HepG2 (cell line): ENCODE results near the gene CCDC73. TPM values are rescaled to one million over a fixed set of nuclear protein-coding genes. Genes with fewer than 3 reads are reported as not detected.

ENCODE experiments used
- DMTF1 ChIP-seq: sonication (generic); formaldehyde crosslinking; IDR thresholded peaks from 2 replicates; pipeline ENCODE4 v1.4.0; 2020; ENCODE audit warnings: mild to moderate bottlenecking, missing genetic modification reagents
- EHMT2 ChIP-seq: fragments of 200-600 bp; sonication (generic); IDR thresholded peaks from 2 replicates; pipeline ENCODE4 v1.7.0; 2017; ENCODE audit warnings: antibody characterized with exemption, low read depth, low read length, borderline replicate concordance
- ERF ChIP-seq: IDR thresholded peaks from 2 replicates; pipeline ENCODE4 v1.6.1; 2018; ENCODE audit warnings: missing biosample characterization, missing genetic modification reagents
- JUND ChIP-seq: sonication (generic); formaldehyde crosslinking; IDR thresholded peaks from 2 replicates; pipeline ENCODE4 v1.8.0; 2022; ENCODE audit warnings: mild to moderate bottlenecking, missing genetic modification reagents
- KDM4B ChIP-seq: sonication (generic); formaldehyde crosslinking; IDR thresholded peaks from 2 replicates; pipeline ENCODE4 v1.4.0; 2020; ENCODE audit warnings: missing genetic modification reagents
- MBD4 ChIP-seq: IDR thresholded peaks from 2 replicates; pipeline ENCODE4 v1.6.1; 2012; ENCODE audit warnings: low read length, inconsistent platforms, borderline replicate concordance
- SATB2 ChIP-seq: sonication (generic); formaldehyde crosslinking; IDR thresholded peaks from 2 replicates; pipeline ENCODE4 v1.5.0; 2020; ENCODE audit warnings: missing genetic modification reagents
- TIGD3 ChIP-seq: sonication (generic); formaldehyde crosslinking; IDR thresholded peaks from 2 replicates; pipeline ENCODE4 v1.5.1; 2020; ENCODE audit warnings: mild to moderate bottlenecking, missing genetic modification reagents, borderline replicate concordance
- ZNF10 ChIP-seq: sonication (generic); formaldehyde crosslinking; IDR thresholded peaks from 2 replicates; pipeline ENCODE4 v1.4.0; 2020; ENCODE audit warnings: mild to moderate bottlenecking, low read depth, missing genetic modification reagents, borderline replicate concordance
- ZNF160 ChIP-seq: sonication (generic); formaldehyde crosslinking; IDR thresholded peaks from 2 replicates; pipeline ENCODE4 v1.8.0; 2022; ENCODE audit warnings: mild to moderate bottlenecking, inconsistent platforms, missing genetic modification reagents
- polyA plus RNA-seq, 8 experiments: library from polyadenylated mRNA; depleted of rRNA in 3 of 8; stranded (reverse) in 7 of 8; unstranded in 1 of 8; fragments of >200 nt; fragmentation: Illumina TruSeq in 4 of 8; extraction: Trizol in 4 of 8; gene quantifications; 2 replicates each; pipeline versions ENCODE4 v1.2.1 to v1.2.3, GENCODE V29; 2011 to 2016; ENCODE audit warnings: low read depth in 4 of 8, missing spikeins in 1 of 8, mixed read lengths in 1 of 8; ENCODE audit not compliant: insufficient read depth in 1 of 8
- total RNA-seq, 5 experiments: library from RNA; depleted of rRNA; stranded (reverse); fragments of >200 nt; fragmentation: Illumina TruSeq; extraction: Trizol; gene quantifications; 2 replicates each; pipeline ENCODE4 v1.2.3, GENCODE V29; 2016; ENCODE audit warnings: low read depth in 1 of 5
- TF ChIP-seq, protein P1 (sequence below), 2 experiments: sonication (generic) in 1 of 2; formaldehyde crosslinking in 1 of 2; IDR thresholded peaks; 2 replicates each; pipeline versions ENCODE4 v1.6.1 to v1.9.0; 2014 to 2022; ENCODE audit warnings: antibody characterized with exemption in 1 of 2, borderline replicate concordance in 1 of 2, inconsistent platforms in 1 of 2, low read depth in 1 of 2, missing genetic modification reagents in 1 of 2

Gene CCDC73
- total and polyA plus RNA-seq, 2 of the 13 experiments (the other 11 are each of a cell fraction or from before 2014, with no cell fraction given): 0.01 to 0.11 TPM

GRCh38 chr11:32729976-32730375 lies 64.5 kb downstream of the CCDC73 start (continued):
- TF ChIP-seq, protein P1, sequence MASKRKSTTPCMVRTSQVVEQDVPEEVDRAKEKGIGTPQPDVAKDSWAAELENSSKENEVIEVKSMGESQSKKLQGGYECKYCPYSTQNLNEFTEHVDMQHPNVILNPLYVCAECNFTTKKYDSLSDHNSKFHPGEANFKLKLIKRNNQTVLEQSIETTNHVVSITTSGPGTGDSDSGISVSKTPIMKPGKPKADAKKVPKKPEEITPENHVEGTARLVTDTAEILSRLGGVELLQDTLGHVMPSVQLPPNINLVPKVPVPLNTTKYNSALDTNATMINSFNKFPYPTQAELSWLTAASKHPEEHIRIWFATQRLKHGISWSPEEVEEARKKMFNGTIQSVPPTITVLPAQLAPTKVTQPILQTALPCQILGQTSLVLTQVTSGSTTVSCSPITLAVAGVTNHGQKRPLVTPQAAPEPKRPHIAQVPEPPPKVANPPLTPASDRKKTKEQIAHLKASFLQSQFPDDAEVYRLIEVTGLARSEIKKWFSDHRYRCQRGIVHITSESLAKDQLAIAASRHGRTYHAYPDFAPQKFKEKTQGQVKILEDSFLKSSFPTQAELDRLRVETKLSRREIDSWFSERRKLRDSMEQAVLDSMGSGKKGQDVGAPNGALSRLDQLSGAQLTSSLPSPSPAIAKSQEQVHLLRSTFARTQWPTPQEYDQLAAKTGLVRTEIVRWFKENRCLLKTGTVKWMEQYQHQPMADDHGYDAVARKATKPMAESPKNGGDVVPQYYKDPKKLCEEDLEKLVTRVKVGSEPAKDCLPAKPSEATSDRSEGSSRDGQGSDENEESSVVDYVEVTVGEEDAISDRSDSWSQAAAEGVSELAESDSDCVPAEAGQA (IDR thresholded peaks at IDR 0.05; ENCODE audit: low read depth): no peak
- TF ChIP-seq, protein P1 (CRISPR knock-in tag; IDR thresholded peaks at IDR 0.05; ENCODE audit: borderline replicate concordance): no peak
- TF ChIP-seq MBD4 (no peak), ERF (CRISPR knock-in tag) (no peak), EHMT2 (no peak), ZNF160 (no peak), ZNF10 (CRISPR knock-in tag) (no peak), TIGD3 (CRISPR knock-in tag) (no peak), KDM4B (CRISPR knock-in tag) (no peak), DMTF1 (CRISPR knock-in tag) (no peak), JUND (no peak), SATB2 (CRISPR knock-in tag) (no peak)
